ENCODE results near the gene CDH24.
A peak's percentile ranks its signal among the peaks of the same experiment; 100 is the strongest.
"Not testable (repeated sequence)": the region's sequence is repeated elsewhere in the genome, so short reads cannot be mapped to it uniquely, and the experiment has no call there.

CDH24 gene

GRCh38 chr14:23006544-23007419 lies 50.5 kb downstream of the CDH24 start:
- DNase-seq (ENCODE audit: low read depth) = peak; percentile 96
- TF ChIP-seq CTCF (IDR thresholded peaks at IDR 0.05; ENCODE audit: control insufficient read depth, extremely low read depth, insufficient read depth) = peak; percentile 24; the same call in 1 of the 2 replicates
- H3K4me3 ChIP-seq (ENCODE audit: low read depth, low read length) = peak overlapping the region; percentile 77

- TF ChIP-seq CTCF (IDR thresholded peaks at IDR 0.05; ENCODE audit: control insufficient read depth, extremely low read depth, insufficient read depth) = no peak
- peak overlapping the region; percentile 77 for H3K4me3 ChIP-seq (ENCODE audit: low read depth, low read length)
- no peak for DNase-seq (ENCODE audit: low read depth)
Observed at GRCh38 chr14:23006188-23006534, 51.2 kb downstream of the CDH24 start.

GRCh38 chr14:23005451-23006187 lies 51.7 kb downstream of the CDH24 start:
- H3K4me3 ChIP-seq (ENCODE audit: low read depth, low read length) = peak overlapping the region; percentile 77
- no peak for TF ChIP-seq CTCF (IDR thresholded peaks at IDR 0.05; ENCODE audit: control insufficient read depth, extremely low read depth, insufficient read depth)
- DNase-seq (ENCODE audit: low read depth) = no peak

- H3K4me3 ChIP-seq (ENCODE audit: low read depth, low read length); DNase-seq (ENCODE audit: low read depth): not testable (repeated sequence)
Observed at GRCh38 chr14:23004274-23004673, 53.0 kb downstream of the CDH24 start.

GRCh38 chr14:23002592-23002991 lies 54.7 kb downstream of the CDH24 start:
- TF ChIP-seq CTCF (IDR thresholded peaks at IDR 0.05; ENCODE audit: control insufficient read depth, extremely low read depth, insufficient read depth) = no peak
- no peak for DNase-seq (ENCODE audit: low read depth)
- H3K4me3 ChIP-seq (ENCODE audit: low read depth, low read length) = no peak overlapping the region

- DNase-seq (ENCODE audit: low read depth) = no peak
- no peak for TF ChIP-seq CTCF (IDR thresholded peaks at IDR 0.05; ENCODE audit: control insufficient read depth, extremely low read depth, insufficient read depth)
- no peak overlapping the region for H3K4me3 ChIP-seq (ENCODE audit: low read depth, low read length)
Observed at GRCh38 chr14:23000860-23001259, 56.5 kb downstream of the CDH24 start.

GRCh38 chr14:22998329-22999012 lies 58.8 kb downstream of the CDH24 start:
- no peak for TF ChIP-seq CTCF (IDR thresholded peaks at IDR 0.05; ENCODE audit: control insufficient read depth, extremely low read depth, insufficient read depth)
- no peak for DNase-seq (ENCODE audit: low read depth)

More at GRCh38 chr14:22998329-22999012, 58.8 kb downstream of the CDH24 start:
- no peak overlapping the region for H3K4me3 ChIP-seq (ENCODE audit: low read depth, low read length)

All from LNCaP clone FGC (cell line).